GM20431 (cell line): Measurements from ENCODE around the gene ALG12.

Experiments
- in situ Hi-C: fragments of 300-500 bp; cut with MseI, MboI; formaldehyde crosslinking; loops from one replicate; pipeline ENCODE4 v1.15.0; 2020; ENCODE audit warnings: low sequenced_read_pairs; ENCODE audit not compliant: unreplicated experiment

The ALG12 gene

DNA sequence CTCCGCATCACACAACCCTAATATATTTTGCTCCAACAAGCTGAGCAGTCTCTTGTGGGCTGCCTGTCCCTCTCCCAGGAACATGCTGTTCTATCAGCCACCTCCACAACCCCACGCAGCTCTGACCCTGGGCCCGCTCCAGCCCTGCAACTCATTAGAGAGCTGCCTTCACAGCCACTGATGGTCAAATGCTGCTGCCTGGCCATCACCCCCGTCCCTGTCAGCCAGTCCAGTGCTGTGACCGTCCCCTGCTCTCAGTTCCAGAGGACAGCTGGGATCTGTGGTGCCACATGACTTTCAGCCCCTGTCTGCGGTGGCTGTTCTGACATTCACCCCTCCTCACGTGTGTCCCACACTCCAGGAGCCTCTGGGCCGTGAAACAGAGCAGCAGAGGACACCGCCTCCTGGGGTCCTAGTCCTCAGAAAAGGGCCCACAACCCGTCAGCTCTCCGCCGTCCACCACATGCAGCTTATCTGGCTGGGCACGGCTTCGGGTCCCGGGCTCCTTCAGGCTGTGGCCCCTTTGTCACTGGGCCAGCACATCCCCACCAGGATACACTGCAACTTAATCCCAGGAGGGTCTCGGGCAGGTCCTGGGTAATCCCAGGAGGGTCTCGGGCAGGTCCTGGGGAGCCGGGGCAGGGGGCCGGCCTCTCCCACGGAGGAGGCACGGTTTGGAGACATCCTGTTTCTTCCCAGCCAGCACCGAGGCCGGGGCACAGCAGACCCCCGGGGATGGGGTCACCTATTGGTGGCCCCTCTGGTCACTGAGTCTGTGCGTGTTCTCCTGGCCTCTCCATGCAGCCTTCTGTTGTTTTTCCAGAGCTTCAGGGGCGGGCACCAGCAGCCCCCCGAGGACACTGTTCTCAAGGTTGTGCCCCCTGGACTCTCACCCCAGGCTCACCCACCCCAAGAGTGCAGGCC lies 15.3 kb upstream of the ALG12 start:
- in situ Hi-C loops: loop anchor here (10.0 kb wide), 1 partner anchor 101 kb away; no protein-coding TSS in a partner anchor

DNA sequence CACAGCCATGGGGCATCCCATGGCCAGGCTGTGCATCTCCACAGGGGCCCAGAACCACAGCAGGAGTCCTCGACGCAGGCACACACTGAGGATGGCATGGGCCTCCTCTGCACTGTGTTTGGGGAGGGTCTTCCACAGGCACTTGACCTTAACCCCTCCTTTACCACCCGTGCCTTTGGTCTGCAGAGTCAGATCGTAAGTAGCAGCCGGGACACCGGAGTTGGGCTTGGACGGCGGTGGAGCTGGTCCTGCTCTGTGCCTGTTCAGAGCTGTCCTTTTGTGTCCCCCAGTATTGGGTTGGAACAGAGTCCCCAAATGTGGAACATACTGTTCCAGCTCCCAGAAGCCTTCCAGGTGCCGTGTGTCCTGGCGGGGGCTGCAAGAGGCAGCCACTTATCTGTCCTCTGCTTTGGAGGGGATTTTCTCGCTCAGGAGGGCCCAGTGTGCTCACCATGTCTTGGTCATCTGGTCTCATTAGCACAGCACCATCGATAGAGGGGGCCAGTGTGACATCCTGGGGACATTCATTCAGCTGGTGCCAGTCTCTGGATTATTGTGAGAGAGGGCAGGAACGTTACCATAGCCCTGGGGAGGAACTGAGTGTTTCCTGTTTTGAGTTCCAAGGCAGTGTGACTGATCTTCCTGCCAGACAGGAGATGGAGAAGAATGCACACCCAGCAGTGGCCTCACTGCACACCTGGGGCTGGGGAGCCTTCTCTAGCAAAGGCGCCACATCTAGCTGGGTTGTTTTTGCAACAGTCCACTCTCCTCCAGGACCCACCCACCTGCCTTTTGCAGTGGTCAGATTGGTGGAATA lies 12.6 kb upstream of the ALG12 start:
- in situ Hi-C loops: loop anchor here (10.0 kb wide), 1 partner anchor 104 kb away; no protein-coding TSS in a partner anchor

DNA sequence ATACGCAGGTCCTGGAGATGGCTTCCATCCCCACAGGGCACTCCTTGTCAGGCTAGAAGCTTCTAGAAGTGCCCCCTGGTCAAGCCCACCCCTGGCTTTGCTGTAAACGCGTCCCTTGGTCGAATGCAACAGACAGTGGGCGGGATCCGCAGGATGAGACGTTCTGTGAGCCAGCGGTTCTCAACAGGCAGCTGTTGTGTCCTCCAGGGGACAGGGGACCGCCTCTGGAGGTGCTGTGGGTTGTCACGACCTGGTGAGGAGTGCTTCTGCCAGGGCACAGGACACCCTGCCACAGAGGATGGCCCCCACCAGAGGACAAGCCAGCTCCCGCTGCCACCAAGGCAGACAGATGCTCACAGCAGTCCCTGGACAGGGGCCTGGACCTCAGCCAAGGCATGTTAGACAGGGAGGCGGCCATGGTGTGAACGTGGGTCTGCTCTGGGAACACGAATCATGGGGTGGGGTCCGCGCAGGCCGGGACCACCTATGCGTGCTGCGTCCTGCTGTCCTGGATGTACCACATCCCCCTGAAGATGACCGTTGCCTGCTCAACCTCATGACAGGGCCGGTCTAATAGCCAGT lies 11.8 kb upstream of the ALG12 start:
- in situ Hi-C loops: loop anchor here (10.0 kb wide), 1 partner anchor 105 kb away; no protein-coding TSS in a partner anchor

DNA sequence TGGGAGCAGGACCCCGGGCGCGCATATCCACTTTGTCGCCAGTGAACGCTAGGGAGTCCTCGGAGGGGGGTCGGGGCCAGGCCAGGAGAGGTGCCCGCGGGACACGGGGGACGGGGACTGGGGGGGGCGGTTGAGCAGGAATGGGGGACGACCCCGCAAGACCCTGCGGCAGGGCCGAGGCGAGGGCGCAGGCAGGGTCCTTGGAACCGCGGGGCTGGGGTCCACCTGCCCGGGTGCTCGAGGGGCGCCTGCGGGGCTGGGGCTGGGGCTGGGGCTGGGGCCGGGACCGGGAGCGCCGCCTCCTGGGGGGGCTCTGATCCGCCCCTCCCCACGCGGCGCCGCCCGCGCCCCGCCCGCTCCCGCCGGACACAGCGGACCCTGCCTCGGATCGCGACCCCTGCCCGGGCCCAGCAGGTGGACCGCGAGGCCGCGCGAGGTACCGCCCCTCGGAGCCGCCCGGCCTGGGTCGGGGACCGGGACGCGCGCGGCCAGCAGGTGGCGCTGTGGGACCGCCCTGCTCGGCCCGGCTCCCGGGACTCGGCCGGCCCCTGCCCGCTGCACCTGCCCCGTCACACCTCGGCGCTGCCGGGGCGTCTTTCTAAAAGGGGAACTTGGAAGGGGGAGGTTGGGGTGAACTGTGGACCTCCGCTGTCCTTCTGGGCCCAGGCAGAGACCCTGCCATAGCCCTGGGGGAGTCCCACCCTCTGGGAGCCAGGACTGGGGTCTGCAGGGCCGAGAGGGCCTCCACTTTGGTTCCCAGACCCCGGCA lies 11.2 kb upstream of the ALG12 start:
- in situ Hi-C loops: no loop called here

DNA sequence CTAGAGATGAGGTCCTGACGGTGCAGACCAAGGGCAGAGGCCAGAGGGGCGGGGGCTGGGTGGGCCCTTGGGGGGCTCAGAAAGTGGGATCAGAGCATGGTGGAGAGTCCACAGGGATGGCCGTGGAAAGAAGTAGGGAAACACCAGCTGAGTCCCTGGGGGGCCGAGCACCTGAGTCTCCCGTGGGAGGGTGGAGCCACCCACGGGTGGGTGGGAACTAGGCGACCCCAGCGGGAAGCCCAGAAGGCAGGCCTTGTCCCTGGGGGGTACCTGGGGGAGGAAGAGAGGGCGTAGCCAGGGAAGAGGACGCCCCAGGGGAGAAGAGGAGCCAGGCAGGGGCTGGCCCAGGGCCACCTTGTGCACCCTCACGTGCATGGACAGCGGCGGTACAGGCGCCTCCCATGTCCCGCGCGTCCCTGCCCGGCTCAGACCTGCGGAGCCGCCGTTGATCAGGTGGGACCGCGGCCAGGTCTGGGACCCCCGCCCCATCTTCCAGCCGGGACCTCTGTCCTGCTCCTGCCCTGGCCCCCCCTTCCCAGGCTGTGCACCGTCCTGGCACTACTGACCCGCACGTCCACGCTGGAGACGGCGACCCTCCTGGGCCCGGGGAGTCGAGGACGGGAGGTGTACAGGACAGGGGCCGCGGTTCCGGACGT lies 10.4 kb upstream of the ALG12 start:
- in situ Hi-C loops: no loop called here

DNA sequence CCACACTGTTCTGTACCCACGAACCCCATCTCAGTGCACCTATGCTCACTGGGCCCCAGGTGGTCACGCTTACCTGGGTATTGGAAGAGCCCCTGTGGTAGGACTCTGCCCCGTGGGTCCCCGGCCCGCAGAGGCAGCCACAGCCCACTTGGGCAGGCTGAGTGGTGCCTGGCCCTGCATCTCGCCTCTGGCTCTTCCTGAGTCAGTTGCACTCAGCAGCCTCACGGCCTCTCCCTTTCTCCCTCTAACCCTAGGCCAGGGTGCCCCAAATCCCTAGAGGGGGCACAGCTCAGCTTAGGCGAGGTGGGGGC lies 9.9 kb upstream of the ALG12 start:
- in situ Hi-C loops: no loop called here

DNA sequence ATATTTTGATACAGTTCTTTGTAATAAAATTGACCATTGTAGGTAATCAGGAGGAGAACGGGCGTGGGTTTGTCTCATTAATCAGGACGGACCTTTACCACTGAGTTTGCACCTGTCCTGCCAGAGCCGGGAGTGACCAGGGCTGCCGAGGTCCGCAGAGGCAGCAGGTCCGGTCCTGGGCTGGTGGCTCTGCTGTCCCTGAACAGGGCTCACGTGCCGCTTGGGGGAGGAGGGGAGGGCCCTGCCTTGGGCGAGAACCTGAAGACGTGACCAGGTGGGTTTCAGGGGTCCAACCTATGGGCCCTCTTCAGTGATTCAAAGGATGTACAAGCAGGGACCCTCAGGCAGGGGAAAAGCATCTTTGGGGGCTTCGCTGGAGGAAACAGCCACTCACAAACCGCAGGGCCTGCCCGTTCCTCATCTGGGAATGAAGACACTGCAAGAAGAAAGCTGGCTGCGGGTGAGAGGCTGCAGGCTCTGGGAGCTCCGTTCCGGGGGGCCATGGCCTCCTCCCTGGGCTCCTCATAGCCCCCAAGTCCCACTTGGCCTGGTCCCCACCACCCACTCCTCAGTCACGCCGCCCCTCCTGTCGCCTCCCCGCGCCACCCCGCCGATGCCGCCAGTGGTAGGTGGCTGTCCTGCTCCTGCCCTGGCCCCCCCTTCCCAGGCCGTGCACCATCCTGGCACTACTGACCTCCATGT lies 9.4 kb upstream of the ALG12 start:
- in situ Hi-C loops: no loop called here

DNA sequence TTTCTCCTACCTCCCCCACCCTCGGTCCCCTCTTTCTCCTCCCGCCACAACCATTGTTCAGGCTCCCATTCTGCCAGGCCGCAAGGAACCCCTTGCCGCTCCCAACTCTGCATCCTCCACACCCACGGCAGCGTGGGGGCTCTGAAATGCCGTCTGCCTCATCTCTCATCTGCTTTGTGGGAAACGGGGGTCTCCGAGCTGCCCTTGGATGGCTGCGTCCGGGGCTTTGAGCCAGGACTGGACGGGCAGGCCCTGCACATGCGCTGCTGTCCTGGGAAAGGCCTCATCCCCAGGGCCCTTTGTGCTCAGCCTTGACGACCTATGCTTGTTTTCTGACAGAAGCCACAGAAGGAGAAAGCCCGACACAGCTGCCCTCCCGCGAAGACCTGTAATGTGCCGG lies 8.7 kb upstream of the ALG12 start:
- in situ Hi-C loops: no loop called here

DNA sequence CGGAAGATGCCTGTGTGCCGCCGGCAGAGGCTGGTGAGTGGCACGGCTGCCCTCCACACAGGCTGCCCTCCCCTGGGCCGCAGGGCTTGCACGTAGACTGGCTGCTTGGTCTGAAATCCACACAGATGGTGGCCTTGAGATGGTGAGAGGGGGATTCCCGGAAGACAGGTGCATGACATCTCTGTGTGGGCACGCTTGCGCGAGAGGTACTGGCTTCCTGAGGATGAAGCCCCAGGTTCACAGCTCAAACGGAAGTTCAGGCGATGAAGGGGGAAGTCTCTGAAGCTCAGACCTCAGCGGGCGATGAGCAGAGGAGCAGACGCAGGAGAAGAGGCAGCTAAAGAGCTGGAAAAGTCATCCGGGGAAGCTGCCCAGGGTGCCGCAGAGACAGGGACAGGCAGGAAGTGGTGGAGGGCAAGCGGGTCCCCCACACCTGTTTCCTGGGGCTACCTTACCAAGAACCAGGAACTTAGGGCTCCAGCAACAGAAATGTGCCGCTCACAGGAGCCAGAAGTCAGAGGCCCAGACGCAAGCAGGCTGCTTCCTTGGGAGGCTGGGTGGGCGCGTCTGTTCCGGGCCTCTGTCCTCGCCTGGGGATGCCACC lies 7.4 kb upstream of the ALG12 start:
- in situ Hi-C loops: no loop called here

DNA sequence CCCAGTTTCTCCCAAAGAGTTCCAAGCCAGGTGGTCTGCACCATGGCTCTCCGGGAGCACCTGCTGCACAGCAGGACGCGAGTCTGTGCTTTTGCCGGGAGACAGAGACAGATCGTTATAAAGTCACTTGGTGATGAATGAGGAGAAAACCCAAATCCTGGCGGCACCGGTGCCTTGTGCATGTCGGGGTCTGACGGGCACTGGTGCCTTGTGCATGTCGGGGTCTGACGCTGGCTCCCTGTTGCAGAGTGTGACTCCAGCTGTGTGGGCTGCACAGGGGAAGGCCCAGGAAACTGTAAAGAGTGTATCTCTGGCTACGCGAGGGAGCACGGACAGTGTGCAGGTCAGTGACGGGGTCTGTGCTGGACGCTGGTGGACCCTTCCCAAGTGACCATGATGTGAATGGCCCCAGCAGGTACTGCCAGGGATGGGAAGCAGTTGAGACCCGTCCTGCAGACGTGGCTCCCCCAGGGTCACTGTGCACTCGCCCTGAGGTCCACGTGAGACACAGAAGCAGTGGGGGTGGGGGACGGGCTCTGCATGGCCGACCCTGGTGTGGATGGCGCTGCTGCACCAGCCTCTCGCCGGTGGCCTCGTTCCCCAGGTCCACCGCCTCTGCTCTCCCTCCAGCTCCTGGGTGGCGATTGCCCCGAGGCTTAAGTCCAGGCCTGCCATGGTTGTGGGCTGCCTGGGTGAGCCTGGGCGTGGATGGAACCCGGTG lies 6.0 kb upstream of the ALG12 start:
- in situ Hi-C loops: no loop called here

DNA sequence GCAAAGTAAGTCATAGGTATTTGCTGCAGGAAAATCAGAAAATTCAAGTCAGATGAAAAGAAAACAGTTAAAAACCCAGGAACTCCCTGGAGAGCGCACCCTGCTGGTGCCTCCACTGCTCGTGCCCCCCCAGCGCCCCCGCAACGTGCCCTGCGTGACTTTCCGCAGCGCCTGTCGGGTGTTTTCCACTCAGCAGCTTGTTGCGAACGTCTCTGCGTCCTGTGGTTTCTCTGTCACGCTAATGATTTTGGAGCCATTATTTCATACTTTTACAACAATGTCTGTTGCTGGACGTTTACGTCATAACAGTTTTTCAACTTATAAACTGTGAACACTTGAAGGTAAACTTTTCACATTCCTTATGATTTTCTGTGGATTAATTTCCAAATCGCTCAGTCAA lies 5.2 kb upstream of the ALG12 start:
- in situ Hi-C loops: no loop called here

DNA sequence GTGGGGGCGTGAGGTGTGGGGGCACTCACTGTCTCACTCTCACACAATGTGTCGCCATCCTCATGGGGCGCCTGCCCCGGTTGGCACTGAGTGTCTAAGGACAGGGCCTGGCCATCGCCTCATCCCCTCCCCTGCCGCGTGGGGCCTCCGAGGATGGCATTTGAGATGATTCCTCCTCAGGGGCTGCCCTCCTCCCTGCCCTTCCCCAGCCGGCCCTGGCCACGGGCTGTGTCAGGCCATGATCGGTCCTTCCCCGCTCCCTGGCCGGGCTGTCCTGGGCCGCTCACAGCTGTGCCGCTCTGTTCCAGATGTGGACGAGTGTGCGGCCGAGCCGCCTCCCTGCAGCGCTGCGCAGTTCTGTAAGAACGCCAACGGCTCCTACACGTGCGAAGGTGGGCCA lies 4.7 kb upstream of the ALG12 start:
- in situ Hi-C loops: no loop called here

DNA sequence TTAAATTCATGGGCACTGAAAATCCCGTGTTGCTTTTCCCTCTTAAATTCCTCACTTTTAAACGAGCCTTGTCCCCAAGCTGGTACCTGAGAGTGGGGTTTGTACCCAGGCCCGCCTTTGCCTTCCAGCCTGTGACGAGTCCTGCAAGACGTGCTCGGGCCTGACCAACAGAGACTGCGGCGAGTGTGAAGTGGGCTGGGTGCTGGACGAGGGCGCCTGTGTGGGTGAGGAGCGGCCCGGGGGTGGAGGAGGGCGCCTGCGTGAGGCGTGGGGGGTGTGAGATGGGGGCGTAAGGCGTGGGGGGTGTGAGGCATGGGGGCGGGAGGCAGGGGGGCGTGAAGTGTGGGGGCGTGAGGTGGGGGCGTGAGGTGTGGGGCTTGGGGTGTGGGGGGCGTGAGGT lies 4.2 kb upstream of the ALG12 start:
- in situ Hi-C loops: no loop called here

DNA sequence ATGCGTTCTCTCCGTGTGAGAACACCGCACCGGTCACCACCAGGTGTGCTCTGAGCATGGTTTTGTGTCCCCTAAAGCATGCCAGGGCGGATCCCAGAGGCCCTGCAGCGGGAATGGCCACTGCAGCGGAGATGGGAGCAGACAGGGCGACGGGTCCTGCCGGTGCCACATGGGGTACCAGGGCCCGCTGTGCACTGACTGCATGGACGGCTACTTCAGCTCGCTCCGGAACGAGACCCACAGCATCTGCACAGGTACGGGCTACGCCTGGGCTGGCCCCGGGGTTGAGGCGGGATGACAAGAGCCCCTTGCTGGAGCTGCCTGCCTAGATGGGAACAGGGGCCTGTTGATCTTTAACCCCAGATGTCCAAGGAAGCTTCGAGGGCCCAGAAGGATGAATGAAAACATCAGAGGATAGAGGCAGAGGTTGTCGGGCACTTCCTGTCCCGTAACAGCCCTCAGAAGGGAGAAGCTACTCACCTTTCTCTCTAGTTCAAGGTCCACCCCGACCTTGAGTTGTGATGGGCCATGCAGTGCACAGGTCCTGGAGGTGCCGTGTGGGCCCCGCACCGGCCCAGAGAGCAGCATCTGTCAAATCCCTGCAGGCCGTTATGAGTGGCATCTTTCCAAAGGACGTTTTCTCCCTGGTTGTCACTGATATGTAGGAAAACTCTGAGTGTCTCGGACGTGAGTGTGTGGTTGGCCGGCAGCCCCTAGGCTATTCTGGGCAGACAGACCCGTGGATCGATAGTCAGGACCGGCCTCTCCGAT lies 3.5 kb upstream of the ALG12 start:
- in situ Hi-C loops: no loop called here

DNA sequence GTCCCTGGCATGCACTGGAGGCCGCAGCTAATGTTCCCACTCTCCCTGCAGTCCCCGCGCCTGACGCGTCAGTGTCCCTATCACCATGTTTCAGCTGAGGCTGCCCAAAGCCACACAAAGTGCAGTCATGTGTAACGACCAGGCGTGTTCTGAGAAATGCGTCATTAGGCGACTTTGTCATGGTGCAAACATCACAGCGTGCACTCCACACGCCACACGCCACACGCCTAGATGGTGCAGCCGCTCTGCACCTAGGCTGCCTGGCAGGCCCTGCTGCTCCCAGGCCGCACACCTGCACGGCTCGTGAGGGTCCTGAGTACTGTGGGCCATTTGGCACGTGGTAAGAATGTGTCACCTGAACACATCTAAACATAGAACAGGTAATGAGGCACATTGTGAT lies 2.6 kb upstream of the ALG12 start:
- in situ Hi-C loops: no loop called here

DNA sequence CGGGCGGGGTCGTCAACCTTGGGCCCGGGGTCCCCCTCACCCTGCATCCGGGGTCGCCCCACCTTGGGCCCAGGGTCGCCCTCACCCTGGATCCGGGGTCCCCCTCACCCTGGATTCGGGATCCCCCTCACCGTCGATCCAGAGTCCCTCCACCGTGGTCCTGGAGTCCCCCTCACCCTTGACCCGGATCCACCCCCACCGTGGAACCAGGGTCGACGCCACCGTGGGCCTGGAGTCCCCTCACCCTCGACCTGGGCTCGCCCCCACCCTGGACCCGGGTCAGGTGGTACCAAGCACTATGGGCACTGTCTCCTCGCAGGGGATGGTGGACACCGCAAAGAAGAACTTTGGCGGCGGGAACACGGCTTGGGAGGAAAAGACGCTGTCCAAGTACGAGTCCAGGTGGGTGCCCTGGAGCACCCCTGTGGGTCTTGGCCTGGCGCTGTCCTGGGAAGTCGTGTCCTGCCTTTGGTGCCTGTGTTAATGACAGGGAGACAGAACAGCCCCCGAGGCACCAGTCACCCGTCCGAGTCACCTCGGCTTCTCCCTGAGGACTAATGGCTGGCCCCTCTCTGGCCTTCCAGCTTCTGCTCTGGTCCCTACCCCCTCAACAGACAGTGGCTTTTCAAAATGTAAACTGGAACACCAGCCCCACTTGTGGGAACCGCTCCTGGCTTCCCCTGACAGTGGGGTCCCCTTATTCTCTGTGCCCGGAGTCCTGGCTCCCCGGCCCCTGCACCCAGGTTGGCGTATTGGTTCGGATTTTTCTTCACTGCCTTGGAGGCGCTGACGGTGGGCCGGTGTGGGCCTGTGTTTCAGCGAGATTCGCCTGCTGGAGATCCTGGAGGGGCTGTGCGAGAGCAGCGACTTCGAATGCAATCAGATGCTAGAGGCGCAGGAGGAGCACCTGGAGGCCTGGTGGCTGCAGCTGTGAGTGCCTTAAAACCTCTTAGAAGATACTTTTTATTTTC lies 958 bp upstream of the ALG12 start:
- in situ Hi-C loops: no loop called here
